Middle frontal gyrus (tissue), 1 donor: ENCODE results near the gene TBC1D10B.
"Not testable (repeated sequence)": the region's sequence is repeated elsewhere in the genome, so short reads cannot be mapped to it uniquely, and the experiment has no call there.

Source experiments
- DNase-seq: peaks from one replicate; pipeline ENCODE4 v3.0.0-alpha.2; 2015; ENCODE audit warnings: low spot score; ENCODE audit errors: extremely low spot score

The TBC1D10B gene

GRCh38 chr16:30355144-30355953 lies 14.9 kb downstream of the TBC1D10B start, which contains the start of gene CD2BP2:
Gene CD2BP2 (minus strand): TSS chr16:30355308. CDS start chr16:30354681, 627 bp downstream.
- peak; percentile 99 for DNase-seq

- no peak for DNase-seq
Measured at GRCh38 chr16:30354423-30355143, 15.7 kb downstream of the TBC1D10B start.

GRCh38 chr16:30353438-30354129 lies 16.7 kb downstream of the TBC1D10B start:
- DNase-seq, result no peak

- no peak for DNase-seq
Measured at GRCh38 chr16:30352488-30353401, 17.5 kb downstream of the TBC1D10B start.

GRCh38 chr16:30351586-30352419 lies 18.5 kb downstream of the TBC1D10B start:
- peak; percentile 60 for DNase-seq

- no peak for DNase-seq
Measured at GRCh38 chr16:30351001-30351441, 19.3 kb downstream of the TBC1D10B start.

- DNase-seq, result no peak
Measured at GRCh38 chr16:30350134-30350871, 20.0 kb downstream of the TBC1D10B start.

- no peak for DNase-seq
Measured at GRCh38 chr16:30349675-30350074, 20.6 kb downstream of the TBC1D10B start.

- DNase-seq, result no peak
Measured at GRCh38 chr16:30348929-30349328, 21.4 kb downstream of the TBC1D10B start.

GRCh38 chr16:30348113-30348512 lies 22.2 kb downstream of the TBC1D10B start:
- DNase-seq, result no peak

GRCh38 chr16:30346286-30346685 lies 24.0 kb downstream of the TBC1D10B start:
- DNase-seq, result no peak

GRCh38 chr16:30343491-30343820 lies 26.8 kb downstream of the TBC1D10B start:
- not testable (repeated sequence) for DNase-seq

GRCh38 chr16:30342751-30343490 lies 27.4 kb downstream of the TBC1D10B start:
- DNase-seq, result no peak

GRCh38 chr16:30341971-30342370 lies 28.3 kb downstream of the TBC1D10B start:
- not testable (repeated sequence) for DNase-seq

- DNase-seq, result no peak
Measured at GRCh38 chr16:30340621-30341020, 29.7 kb downstream of the TBC1D10B start.

GRCh38 chr16:30338715-30339114 lies 31.6 kb downstream of the TBC1D10B start:
- not testable (repeated sequence) for DNase-seq

GRCh38 chr16:30337964-30338357 lies 32.3 kb downstream of the TBC1D10B start:
- DNase-seq, result not testable (repeated sequence)
